Peyer's patch (tissue), 4 donors: ENCODE results near the gene PTPRQ.

Source experiments
- POLR2A ChIP-seq, 2 donors: fragments of 450-650 bp; IDR thresholded peaks; one replicate each; pipeline ENCODE4 v1.5.1; 2017; ENCODE audit warnings: antibody characterized with exemption in 2 of 2, mild to moderate bottlenecking in 2 of 2, moderate library complexity in 2 of 2
- TF ChIP-seq, protein P1 (sequence below), 6 experiments: fragments of 450-650 bp in 4 of 6; fragments of 200-600 bp in 2 of 6; sonication (generic) in 1 of 6; IDR thresholded peaks; one replicate each; pipeline ENCODE4 v1.5.1; 2017 to 2019; ENCODE audit warnings: antibody characterized with exemption in 6 of 6, mild to moderate bottlenecking in 3 of 6, moderate library complexity in 1 of 6

DNA sequence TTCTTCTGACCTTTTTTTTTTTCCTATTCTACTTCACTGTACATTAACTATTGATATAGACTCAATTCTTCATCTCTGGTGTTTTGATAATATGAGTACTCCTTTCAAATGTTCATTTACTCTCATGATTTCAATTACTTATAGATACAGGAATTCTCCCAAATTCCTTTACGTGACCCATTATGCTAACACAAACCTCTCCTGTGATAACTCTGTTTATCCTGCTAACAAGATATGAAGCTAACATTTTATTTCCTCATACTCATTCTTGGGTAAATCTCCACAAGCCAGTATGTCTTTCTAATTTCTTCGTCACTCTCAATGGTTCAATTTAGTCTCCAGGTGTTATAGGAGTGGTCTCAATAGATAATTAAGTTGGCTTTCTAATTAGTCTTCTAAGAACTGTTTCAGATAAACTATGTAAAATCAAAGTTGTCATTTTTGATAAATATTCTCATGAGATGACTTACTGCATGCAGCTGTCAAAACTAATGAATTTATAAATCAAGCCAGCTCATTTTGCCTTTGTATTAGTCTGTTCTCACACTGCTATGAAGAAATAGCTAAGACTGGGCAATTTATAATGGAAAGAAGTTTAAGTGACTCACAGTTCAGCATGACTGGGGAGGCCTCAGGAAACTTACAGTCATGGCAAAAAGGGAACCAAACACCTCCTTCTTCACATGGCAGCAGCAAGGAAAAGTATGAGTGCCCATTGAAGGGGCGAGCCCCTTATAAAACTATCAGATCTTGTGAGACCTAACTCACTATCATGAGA, 132.8 kb downstream of the PTPRQ start:
- TF ChIP-seq, protein P1, sequence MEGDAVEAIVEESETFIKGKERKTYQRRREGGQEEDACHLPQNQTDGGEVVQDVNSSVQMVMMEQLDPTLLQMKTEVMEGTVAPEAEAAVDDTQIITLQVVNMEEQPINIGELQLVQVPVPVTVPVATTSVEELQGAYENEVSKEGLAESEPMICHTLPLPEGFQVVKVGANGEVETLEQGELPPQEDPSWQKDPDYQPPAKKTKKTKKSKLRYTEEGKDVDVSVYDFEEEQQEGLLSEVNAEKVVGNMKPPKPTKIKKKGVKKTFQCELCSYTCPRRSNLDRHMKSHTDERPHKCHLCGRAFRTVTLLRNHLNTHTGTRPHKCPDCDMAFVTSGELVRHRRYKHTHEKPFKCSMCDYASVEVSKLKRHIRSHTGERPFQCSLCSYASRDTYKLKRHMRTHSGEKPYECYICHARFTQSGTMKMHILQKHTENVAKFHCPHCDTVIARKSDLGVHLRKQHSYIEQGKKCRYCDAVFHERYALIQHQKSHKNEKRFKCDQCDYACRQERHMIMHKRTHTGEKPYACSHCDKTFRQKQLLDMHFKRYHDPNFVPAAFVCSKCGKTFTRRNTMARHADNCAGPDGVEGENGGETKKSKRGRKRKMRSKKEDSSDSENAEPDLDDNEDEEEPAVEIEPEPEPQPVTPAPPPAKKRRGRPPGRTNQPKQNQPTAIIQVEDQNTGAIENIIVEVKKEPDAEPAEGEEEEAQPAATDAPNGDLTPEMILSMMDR (IDR thresholded peaks at IDR 0.05) = no peak
- no peak for TF ChIP-seq POLR2A (IDR thresholded peaks at IDR 0.05)
